HG03064 (cell line): ENCODE results near the gene OR10C1.

Experiments used
- ATAC-seq: cut with Tn5 transposase; IDR thresholded peaks from one replicate; pipeline ENCODE4 v1.9.1; 2021; ENCODE audit warnings: low read depth; ENCODE audit not compliant: unreplicated experiment

OR10C1 gene

DNA sequence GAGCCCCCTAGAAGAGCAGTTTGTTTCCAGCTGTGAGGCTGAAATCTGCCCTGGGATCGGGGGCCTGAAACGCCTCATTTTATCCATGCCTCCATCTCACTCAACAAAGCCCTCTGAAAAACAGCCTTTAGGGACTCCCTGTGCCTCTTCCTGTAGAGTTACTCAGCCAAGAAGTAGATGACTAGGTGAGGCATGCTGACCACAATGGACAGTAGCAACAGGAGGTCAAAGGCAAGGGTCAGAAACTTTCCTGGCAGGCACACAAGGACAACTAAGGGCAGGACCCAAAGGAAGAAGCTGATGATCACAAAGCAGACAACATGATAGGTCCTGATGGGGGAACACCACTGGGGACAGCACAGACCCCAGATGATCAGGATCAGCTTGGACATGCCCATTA is 35.9 kb downstream of the OR10C1 start:
- ATAC-seq, result no peak

DNA sequence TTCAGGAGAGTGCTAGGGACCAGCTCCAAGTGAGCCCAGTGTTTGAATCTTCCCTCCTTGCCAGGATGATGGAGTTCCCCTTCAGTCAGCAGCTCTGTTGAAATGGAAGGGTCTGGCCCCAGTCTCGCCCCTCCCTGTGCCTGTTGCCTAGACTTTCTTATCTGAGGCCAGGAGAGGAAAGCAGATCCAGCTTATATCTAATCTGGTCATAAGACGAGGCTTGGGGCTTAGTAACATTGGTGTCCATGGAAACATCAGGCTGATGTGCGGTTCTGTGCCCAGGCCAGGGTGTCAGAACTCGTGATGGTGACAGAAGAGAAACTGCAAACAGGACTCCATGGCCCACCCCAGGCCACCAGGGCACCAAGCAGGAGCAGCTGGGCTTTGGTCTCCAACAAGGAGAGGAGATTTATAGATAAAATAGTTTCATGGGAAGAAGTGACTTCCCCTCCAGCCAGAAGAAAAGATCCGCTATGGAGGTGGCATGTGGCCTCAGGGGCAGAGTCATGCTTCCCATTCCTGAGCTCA is 38.9 kb downstream of the OR10C1 start:
- ATAC-seq, result no peak

DNA sequence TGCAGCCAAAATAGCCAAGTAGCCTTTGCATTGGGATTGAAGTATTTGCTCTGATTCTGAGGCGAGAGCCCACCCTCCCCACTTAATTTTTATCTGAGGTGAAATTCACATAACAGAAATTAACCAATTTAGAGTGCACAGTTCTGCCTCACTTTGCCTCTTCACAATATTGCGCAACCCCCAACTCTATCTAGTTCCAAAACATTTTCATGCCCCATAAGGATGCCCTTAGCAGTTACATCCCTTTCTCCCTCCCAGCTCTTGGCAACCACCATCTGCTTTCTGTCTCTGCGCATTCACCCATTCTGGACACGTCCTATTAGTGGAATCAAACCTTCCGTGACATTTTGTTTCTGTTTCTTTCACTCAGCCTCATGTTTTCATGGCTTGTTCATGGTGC is 39.6 kb downstream of the OR10C1 start:
- ATAC-seq, result no peak

DNA sequence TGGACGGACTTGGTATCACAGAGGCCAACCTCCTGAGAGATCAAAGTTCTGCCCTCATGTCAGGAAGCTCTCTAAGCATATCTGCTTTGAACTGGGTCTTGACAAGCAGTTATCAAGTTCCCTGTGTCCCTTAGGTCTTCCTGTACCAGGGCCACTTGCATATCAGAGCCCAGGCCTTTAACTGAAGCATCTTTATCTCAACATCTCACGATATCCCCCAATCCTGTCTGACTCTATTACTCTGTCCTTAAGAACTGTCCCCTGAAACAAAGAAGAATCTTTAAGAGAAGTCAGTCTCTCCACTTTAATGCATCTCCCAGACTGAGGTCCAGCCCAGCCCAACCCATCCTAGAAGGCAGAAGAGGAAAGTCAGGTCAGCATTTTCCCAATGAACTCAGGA is 40.5 kb downstream of the OR10C1 start:
- no peak for ATAC-seq

DNA sequence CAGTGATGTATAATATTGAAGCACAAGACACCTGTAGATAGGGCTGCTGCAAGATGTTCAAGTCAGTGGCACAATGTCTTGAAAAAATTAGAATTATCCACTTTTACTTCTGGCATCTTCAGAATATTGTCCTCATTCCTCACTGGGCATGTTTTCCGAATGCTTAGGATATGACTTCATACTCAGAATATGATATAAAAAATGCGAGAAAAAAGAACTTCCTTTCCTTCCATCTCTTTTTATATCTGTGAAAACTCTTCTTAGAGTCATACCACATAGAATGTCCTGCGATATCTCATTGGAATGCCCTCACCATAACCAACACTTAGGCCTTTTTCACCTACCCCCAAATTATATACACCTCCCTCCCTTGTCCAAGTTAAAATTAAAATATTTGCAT is 44.1 kb downstream of the OR10C1 start:
- no peak for ATAC-seq

DNA sequence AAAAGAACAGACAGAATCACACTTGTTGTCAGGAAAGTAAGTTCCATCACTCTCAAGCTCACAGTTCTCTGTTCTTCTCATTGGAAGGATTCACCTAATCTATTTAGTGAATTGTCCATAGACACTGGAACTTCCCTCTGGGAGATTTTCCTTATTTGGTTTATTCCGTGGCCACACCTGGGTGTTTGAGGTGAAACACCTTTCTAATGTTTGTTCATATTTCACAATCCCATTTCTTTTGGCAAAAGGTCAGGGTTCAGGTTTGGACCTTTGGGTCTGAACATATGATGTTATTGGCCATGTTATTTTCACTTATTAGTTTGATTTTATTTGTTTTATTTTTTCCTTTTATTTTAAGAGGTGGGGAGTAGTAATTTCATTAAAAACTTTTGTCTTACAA is 44.6 kb downstream of the OR10C1 start:
- ATAC-seq, result no peak

DNA sequence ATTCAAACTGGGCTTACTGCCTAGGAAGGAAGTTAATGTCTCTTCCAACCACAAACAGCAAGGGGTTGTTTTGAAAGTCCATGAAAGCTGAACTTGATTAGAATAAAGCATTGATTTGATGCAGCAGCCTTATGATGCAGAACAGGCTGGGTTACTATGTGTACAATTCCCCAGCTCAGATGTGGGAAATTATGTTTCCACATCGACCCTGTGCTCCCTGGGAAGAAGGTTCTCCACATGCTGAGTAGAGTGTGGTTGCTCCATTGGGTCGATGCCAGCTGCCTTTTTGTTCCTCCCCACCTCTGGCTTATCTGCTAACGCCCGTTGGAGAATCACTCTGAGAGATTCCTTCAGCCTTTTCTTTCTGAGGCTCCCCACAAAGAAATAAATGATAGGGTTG is 47.5 kb downstream of the OR10C1 start:
- ATAC-seq, result no peak

DNA sequence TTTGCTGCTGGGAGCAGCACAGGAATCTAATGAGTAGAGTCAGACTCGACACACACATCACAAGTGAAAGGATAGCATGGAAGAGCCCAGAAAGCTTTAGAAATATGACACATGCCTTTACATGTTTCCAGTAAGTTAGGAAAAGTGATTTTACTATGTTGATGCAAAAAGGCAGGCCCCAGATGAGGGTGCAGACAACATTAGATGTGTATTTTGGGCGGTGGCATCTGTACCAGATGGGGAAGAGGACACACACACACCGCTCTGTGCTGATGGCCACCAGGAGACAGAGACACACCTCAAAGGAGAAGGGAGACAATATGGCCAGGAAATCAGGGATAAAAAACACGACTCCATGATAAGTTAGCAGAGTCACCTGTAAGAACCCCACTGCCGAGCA is 48.0 kb downstream of the OR10C1 start:
- ATAC-seq, result no peak

DNA sequence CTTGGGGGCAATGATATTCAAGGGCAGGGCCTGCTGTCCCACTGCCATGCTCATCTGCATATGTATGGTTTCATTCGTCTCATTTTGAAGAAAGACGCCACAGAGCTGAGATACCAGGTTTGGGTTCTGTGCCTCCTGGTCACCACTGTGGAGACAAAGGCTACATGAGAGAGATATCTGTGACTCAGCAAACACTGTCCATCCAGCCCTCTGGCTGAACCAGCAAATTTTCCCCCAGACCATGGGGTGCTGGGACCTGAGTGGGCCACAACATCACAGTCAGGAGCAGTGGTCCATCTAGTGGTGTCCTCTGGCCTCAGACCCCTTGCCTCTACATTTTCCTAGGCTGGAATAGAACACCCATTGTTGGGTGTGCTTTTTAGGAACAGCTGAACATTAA is 48.6 kb downstream of the OR10C1 start, which contains the start of gene MAS1L:
Gene MAS1L, minus strand, starts transcription at position 297 of the 400 bp plus-strand sequence. Its CDS starts 54 bp downstream, at position 243.
- no peak for ATAC-seq

DNA sequence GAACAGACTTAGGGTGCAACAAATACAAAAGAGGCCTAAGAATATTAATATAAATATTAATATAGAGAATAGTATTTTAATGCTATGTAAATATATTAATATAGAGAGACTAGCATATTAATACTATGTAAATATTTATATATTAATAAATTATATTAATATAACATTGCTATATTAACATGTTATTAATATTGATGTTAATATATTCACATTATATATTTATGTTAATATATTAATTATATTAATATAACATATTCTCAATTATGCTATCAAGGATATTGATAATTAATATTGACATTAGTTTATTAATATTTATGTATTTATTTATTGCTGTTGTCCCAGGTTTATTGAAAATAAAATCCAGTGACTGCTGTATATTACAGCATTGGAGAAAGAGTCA is 49.8 kb downstream of the OR10C1 start:
- no peak for ATAC-seq

DNA sequence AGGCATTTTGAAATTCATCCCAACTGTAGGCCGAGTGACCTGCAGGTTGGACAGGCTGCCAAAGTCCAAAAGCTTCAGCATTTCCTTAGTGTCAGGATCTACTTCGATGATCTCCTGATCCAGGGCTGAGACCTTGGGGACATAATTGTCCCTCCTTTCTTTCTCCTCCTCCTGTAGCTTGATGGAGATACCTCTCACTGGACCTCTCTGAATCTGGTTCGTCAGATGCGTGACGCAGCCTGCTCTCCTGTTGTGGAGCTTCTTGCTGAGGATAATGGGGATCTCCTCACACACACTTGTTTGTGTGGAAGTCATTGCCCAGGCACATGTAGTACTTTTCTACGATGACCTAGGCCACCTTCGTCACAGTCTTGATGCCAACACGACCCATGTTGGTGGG is 50.2 kb downstream of the OR10C1 start:
- no peak for ATAC-seq

DNA sequence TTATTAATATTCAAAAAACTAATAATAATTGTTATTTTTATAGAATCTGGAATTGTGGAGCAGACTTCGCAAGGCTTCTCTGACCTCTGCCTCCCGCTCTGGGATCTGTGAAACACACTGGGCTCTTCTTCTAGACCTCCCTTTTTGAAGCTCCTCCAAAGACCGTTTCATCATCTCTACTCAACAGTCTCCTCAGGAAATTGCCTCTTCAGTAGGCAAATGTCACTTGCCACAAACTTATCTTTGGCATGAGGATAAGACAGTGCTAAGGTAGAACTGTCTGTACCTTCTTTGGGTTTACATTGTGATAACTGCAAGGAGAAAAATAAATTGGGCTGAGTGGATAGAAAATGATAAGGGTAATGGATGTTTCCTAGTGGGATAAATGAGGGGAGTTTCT is 50.9 kb downstream of the OR10C1 start:
- ATAC-seq, result no peak

DNA sequence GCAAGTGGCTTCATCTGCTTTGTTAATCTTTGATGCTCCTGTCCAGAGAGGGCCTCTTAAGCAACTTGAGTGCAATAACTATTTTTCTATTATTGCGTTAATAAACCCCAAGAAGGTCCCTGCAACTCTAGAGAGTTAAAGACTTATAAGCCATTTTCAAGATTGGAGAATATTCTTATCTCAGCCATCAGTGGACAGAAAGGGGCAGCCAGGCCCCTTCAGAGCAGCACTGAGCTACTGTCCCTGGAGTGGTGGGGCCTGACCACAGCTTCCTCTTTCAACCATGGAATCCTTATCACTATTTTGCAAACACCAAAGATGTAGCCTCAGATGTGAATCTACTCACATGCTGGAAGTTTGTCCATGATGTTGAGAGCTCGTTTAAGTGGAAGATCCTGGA is 51.4 kb downstream of the OR10C1 start:
- ATAC-seq, result no peak
